Smooth muscle cell of the brain vasculature (primary cell): ENCODE results near the gene TNFRSF25.
"Not testable (repeated sequence)": the region's sequence is repeated elsewhere in the genome, so short reads cannot be mapped to it uniquely, and the experiment has no call there.

Experiments used
- DNase-seq: peaks from one replicate; pipeline ENCODE4 v3.0.0-alpha.2; 2012; ENCODE audit warnings: low read depth, low spot score

Gene TNFRSF25

GRCh38 chr1:6434186-6434585 is 31.8 kb downstream of the TNFRSF25 start:
- no peak for DNase-seq

- not testable (repeated sequence) for DNase-seq
These were observed 34.1 kb downstream of the TNFRSF25 start for GRCh38 chr1:6431645-6432579.

- DNase-seq = not testable (repeated sequence)
These were observed 36.1 kb downstream of the TNFRSF25 start for GRCh38 chr1:6429660-6430411.

GRCh38 chr1:6428453-6428852 is 37.5 kb downstream of the TNFRSF25 start:
- DNase-seq = not testable (repeated sequence)

GRCh38 chr1:6427441-6428390 is 38.3 kb downstream of the TNFRSF25 start:
- DNase-seq = no peak

GRCh38 chr1:6426972-6427350 is 39.0 kb downstream of the TNFRSF25 start:
- no peak for DNase-seq

GRCh38 chr1:6426277-6426971 is 39.5 kb downstream of the TNFRSF25 start:
- no peak for DNase-seq

GRCh38 chr1:6425658-6426057 is 40.3 kb downstream of the TNFRSF25 start:
- DNase-seq = no peak

- DNase-seq = no peak
These were observed 41.1 kb downstream of the TNFRSF25 start, which contains the start of gene ESPN for GRCh38 chr1:6424619-6425593. Gene ESPN, plus strand, starts transcription at chr1:6424776. Its CDS starts 180 bp downstream, at chr1:6424956.

- no peak for DNase-seq
These were observed 41.9 kb downstream of the TNFRSF25 start for GRCh38 chr1:6424000-6424565.

GRCh38 chr1:6423321-6423999 is 42.5 kb downstream of the TNFRSF25 start:
- DNase-seq = no peak

- no peak for DNase-seq
These were observed 44.7 kb downstream of the TNFRSF25 start for GRCh38 chr1:6421266-6421665.

- DNase-seq = no peak
These were observed 45.4 kb downstream of the TNFRSF25 start for GRCh38 chr1:6420454-6421042.

GRCh38 chr1:6419804-6420453 is 46.0 kb downstream of the TNFRSF25 start, which contains the start of gene HES2:
Gene HES2, minus strand, starts transcription at chr1:6419919. Its CDS starts 99 bp downstream, at chr1:6419820.
- no peak for DNase-seq

- DNase-seq = no peak
These were observed 46.6 kb downstream of the TNFRSF25 start for GRCh38 chr1:6419397-6419803.

- DNase-seq = no peak
These were observed 47.1 kb downstream of the TNFRSF25 start for GRCh38 chr1:6418668-6419396.
